Smooth muscle cell (in vitro differentiated cells): Measurements from ENCODE around the gene EFTUD2. TPM values are rescaled to one million over a fixed set of nuclear protein-coding genes. Genes with fewer than 3 reads are reported as not detected.

Source experiments
- DNase-seq: peaks from one replicate; lab custom pipeline; 2025; ENCODE audit not compliant: unreplicated experiment; lab: John Stamatoyannopoulos, UW
- H2AFZ ChIP-seq: fragments of 200-600 bp; sonication (generic); 2 replicates; pipeline ENCODE4 v1.6.0; 2016; ENCODE audit warnings: antibody characterized with exemption, low read depth, mild to moderate bottlenecking
- H3F3A ChIP-seq: fragments of 200-600 bp; sonication (generic); 2 replicates; pipeline ENCODE4 v1.6.0; 2017; ENCODE audit warnings: antibody characterized with exemption, low read depth
- H3K27ac ChIP-seq: fragments of 200-600 bp; sonication (generic); 2 replicates; pipeline ENCODE4 v1.5.1; 2016; ENCODE audit warnings: low read depth, mild to moderate bottlenecking
- H3K27me3 ChIP-seq: fragments of 200-600 bp; sonication (generic); 2 replicates; pipeline ENCODE4 v1.6.1; 2016; ENCODE audit warnings: low read depth, mild to moderate bottlenecking
- H3K36me3 ChIP-seq: fragments of 200-600 bp; sonication (generic); 2 replicates; pipeline ENCODE4 v1.5.1; 2016; ENCODE audit warnings: low read depth
- H3K4me1 ChIP-seq: fragments of 200-600 bp; sonication (generic); 2 replicates; pipeline ENCODE4 v1.5.1; 2016; ENCODE audit warnings: low read depth
- H3K4me2 ChIP-seq: fragments of 200-600 bp; sonication (generic); 2 replicates; pipeline ENCODE4 v1.6.0; 2016; ENCODE audit warnings: mild to moderate bottlenecking
- H3K4me3 ChIP-seq: fragments of 200-600 bp; sonication (generic); 2 replicates; pipeline ENCODE4 v1.5.1; 2016; ENCODE audit warnings: mild to moderate bottlenecking
- H3K79me2 ChIP-seq: fragments of 200-600 bp; sonication (generic); 2 replicates; pipeline ENCODE4 v1.6.0; 2016; ENCODE audit warnings: low read depth, mild to moderate bottlenecking
- H3K9ac ChIP-seq: fragments of 200-600 bp; sonication (generic); 2 replicates; pipeline ENCODE4 v1.6.0; 2016; ENCODE audit warnings: low read depth
- H3K9me3 ChIP-seq: fragments of 200-600 bp; sonication (generic); replicated peaks from 2 replicates; pipeline ENCODE4 v1.5.1; 2016; ENCODE audit warnings: low read depth
- H4K20me1 ChIP-seq: fragments of 200-600 bp; sonication (generic); 2 replicates; pipeline ENCODE4 v1.6.0; 2016; ENCODE audit warnings: low read depth
- WGBS: methylation state at CpG from one replicate; pipeline ENCODE4 v1.1.7; 2016; ENCODE audit warnings: low lambda C conversion rate; 5-methylcytosine and 5-hydroxymethylcytosine counted together
- polyA plus RNA-seq: library from polyadenylated mRNA; unstranded; fragments of >200 nt; fragmentation: Nextera tagmentation; extraction: Ambion mirVana; gene quantifications from 2 replicates; pipeline ENCODE4 v1.2.1, GENCODE V29; 2016
- total RNA-seq: library from RNA; depleted of rRNA; stranded (reverse); fragments of >200 nt; gene quantifications from 2 replicates; pipeline ENCODE4 v1.2.3, GENCODE V29; 2014
- TF ChIP-seq, protein P1 (sequence below): fragments of 200-600 bp; sonication (generic); IDR thresholded peaks from 2 replicates; pipeline ENCODE4 v1.5.1; 2017; ENCODE audit warnings: borderline replicate concordance, mild to moderate bottlenecking, antibody characterized with exemption; ENCODE audit not compliant: insufficient read depth, poor library complexity, severe bottlenecking

The EFTUD2 gene
- total and polyA plus RNA-seq, 2 experiments from 2014 or later, result 57.2 to 76.0 TPM

DNA sequence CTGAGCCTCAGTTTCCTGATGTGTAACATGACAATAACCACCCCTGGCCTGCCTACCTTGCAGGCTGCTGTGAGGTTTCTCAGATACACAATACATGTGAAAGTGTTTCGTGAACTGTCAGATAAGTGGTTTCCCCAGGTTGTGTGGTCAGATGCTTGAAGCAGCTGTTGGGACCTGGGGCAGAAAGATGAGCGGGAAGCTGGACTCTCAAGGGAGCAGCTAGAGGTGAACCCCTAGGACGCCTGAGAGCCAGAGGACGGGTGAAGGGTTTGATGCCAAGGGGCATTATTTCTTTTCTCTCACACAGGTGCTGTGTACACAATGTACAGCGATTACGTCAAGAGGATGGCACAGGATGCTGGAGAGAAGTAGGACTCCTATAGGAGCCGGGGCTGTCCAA, 49.2 kb downstream of the EFTUD2 start:
- Histone ChIP-seq H2AFZ (no peak overlapping the region), H3K4me1 (no peaks in the 10 kb centered on the region), H3K4me2 (no peak overlapping the region), H3K27ac (no peak overlapping the region), H3F3A (no peaks in the 10 kb centered on the region), H3K36me3 (peaks cover 5% of the 10 kb centered on the region), H4K20me1 (no peaks in the 10 kb centered on the region), H3K9me3 (no peaks in the 10 kb centered on the region), H3K27me3 (no peaks in the 10 kb centered on the region), H3K79me2 (no peaks in the 10 kb centered on the region), H3K9ac (no peak overlapping the region), H3K4me3 (no peak overlapping the region)
- no peak for DNase-seq
- WGBS, result 98% methylated on average over 7 of the region's 7 CpGs
- TF ChIP-seq, protein P1, sequence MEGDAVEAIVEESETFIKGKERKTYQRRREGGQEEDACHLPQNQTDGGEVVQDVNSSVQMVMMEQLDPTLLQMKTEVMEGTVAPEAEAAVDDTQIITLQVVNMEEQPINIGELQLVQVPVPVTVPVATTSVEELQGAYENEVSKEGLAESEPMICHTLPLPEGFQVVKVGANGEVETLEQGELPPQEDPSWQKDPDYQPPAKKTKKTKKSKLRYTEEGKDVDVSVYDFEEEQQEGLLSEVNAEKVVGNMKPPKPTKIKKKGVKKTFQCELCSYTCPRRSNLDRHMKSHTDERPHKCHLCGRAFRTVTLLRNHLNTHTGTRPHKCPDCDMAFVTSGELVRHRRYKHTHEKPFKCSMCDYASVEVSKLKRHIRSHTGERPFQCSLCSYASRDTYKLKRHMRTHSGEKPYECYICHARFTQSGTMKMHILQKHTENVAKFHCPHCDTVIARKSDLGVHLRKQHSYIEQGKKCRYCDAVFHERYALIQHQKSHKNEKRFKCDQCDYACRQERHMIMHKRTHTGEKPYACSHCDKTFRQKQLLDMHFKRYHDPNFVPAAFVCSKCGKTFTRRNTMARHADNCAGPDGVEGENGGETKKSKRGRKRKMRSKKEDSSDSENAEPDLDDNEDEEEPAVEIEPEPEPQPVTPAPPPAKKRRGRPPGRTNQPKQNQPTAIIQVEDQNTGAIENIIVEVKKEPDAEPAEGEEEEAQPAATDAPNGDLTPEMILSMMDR, result no peak

DNA sequence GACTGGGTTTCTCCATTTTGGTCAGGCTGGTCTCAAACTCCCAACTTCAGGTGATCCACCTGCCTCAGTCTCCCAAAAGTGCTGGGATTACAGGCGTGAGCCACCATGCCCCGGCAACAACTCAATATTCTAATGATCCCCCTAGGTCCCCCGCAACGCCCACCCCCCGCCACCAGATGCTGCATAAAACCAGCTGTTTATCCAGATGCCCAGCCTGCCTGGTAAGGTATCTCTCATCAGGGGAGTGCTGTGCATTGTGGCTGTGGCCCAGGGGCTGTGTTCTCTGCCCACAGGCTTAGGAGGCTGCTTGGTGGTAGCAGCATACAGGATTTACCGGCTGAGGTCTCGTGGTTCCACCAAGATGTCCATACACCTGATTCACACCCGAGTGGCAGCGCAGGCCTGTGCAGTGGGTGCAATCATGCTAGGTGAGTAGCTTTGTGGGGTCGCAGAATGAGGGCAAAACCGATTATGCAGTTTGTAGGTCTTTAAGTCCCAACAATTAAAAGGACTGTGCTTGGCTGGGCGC, 50.2 kb downstream of the EFTUD2 start:
- no peak for DNase-seq
- H3K27me3 ChIP-seq, result no peaks in the 10 kb centered on the region
- H3K27ac ChIP-seq, result no peak overlapping the region
- H3K9me3 ChIP-seq, result no peaks in the 10 kb centered on the region
- no peaks in the 10 kb centered on the region for H3K4me1 ChIP-seq
- WGBS, result 94% methylated on average over 12 of the region's 12 CpGs
- no peak overlapping the region for H2AFZ ChIP-seq
- no peaks in the 10 kb centered on the region for H3K36me3 ChIP-seq
- TF ChIP-seq, protein P1, result no peak
- H3K79me2 ChIP-seq, result no peaks in the 10 kb centered on the region
- H4K20me1 ChIP-seq, result no peaks in the 10 kb centered on the region
- no peak overlapping the region for H3K4me3 ChIP-seq
- H3F3A ChIP-seq, result no peaks in the 10 kb centered on the region
- no peak overlapping the region for H3K9ac ChIP-seq
- H3K4me2 ChIP-seq, result no peak overlapping the region

DNA sequence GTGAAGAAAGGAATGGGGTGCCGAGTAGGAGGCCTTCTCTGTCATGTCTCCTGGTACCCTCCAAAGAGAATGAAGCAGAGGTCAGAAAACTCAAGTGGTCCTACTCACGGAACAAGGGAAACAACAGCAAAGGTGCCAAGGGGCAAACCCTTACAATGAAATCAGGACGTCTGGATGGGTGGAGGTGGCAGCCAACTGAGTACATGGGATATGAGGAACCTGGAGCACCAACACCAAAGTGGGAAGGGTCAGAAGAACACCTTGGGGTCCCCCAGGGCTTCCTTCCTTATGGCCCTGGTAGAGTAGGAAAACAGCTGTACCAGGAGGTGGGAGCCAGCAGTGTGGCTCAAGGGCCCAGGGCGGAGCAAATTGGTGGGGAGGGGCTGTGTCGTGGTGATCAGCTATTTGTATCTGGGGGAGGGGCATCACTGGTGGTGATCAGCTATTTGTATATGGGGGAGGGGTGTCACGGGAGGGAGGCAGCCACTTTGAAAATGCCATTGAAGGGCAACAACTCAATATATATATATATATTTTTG, 50.9 kb downstream of the EFTUD2 start:
- peaks cover 3% of the 10 kb centered on the region for H3K4me1 ChIP-seq
- no peaks in the 10 kb centered on the region for H3K79me2 ChIP-seq
- no peak for DNase-seq
- no peaks in the 10 kb centered on the region for H3K36me3 ChIP-seq
- no peaks in the 10 kb centered on the region for H3K9me3 ChIP-seq
- H3K9ac ChIP-seq, result no peak overlapping the region
- no peak overlapping the region for H3K27ac ChIP-seq
- TF ChIP-seq, protein P1, result no peak
- H3K4me2 ChIP-seq, result no peak overlapping the region
- H3F3A ChIP-seq, result no peaks in the 10 kb centered on the region
- WGBS, result 78% methylated on average over 6 of the region's 6 CpGs
- no peaks in the 10 kb centered on the region for H4K20me1 ChIP-seq
- H3K4me3 ChIP-seq, result no peak overlapping the region
- H3K27me3 ChIP-seq, result no peaks in the 10 kb centered on the region
- H2AFZ ChIP-seq, result no peak overlapping the region

DNA sequence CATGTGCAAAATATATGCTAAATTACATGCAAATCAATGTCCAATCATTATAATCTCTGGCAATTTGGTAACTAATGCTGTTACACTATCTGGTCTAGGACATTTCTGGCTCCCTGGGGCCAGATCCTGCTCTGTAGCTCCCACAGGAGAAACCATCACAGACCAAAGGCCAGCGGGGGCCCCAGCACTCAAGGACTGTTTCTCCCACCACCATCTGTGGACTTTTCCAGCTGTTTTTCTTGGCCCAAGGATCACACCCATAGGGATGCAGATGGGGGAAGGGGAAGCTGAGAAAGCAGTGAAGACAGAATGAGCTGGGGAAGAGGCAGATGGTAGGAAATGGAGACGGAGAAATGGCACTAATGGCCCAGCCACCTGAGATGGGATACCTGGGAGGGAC, 51.7 kb downstream of the EFTUD2 start, which contains the start of gene HIGD1B:
HIGD1B (plus strand) TSS at position 298 of the 400 bp plus-strand sequence. CDS start 270 bp downstream, outside the sequence.
- Histone ChIP-seq H3K9ac (no peak within 1 kb of the TSS), H3F3A (no peaks in the 10 kb centered on the region), H3K27ac (no peak within 1 kb of the TSS), H3K4me3 (no peak within 1 kb of the TSS), H3K4me1 (peaks cover 10% of the 10 kb centered on the region), H3K9me3 (no peaks in the 10 kb centered on the region), H4K20me1 (no peaks in the 10 kb centered on the region), H3K27me3 (no peaks in the 10 kb centered on the region), H3K4me2 (no peak within 1 kb of the TSS), H3K36me3 (no peaks in the 10 kb centered on the region), H2AFZ (no peak within 1 kb of the TSS), H3K79me2 (no peaks in the 10 kb centered on the region)
- no peak for DNase-seq
- 90% methylated on average over 2 of the region's 2 CpGs for WGBS
- TF ChIP-seq, protein P1, result no peak
